HepG2 (cell line): ENCODE results near the gene AMD1. TPM values are rescaled to one million over a fixed set of nuclear protein-coding genes. Genes with fewer than 3 reads are reported as not detected.
A peak's percentile ranks its signal among the peaks of the same experiment; 100 is the strongest.

Source experiments
- BRCA1 ChIP-seq: sonication (generic); formaldehyde crosslinking; IDR thresholded peaks from 2 replicates; pipeline ENCODE4 v1.4.0; 2020; ENCODE audit warnings: missing genetic modification reagents
- E2F5 ChIP-seq: sonication (generic); formaldehyde crosslinking; conservative IDR thresholded peaks from 2 replicates; pipeline ENCODE4 v1.4.0; 2020; ENCODE audit warnings: missing genetic modification reagents
- ESRRA ChIP-seq: sonication (generic); formaldehyde crosslinking; IDR thresholded peaks from 2 replicates; pipeline ENCODE4 v1.5.1; 2020; ENCODE audit warnings: mild to moderate bottlenecking, low read depth, missing genetic modification reagents
- FOSL2 ChIP-seq: sonication (generic); formaldehyde crosslinking; IDR thresholded peaks from 2 replicates; pipeline ENCODE4 v1.4.0; 2020; ENCODE audit warnings: missing genetic modification reagents
- JUNB ChIP-seq: sonication (generic); formaldehyde crosslinking; IDR thresholded peaks from 2 replicates; pipeline ENCODE4 v1.8.0; 2022; ENCODE audit warnings: missing genetic modification reagents, mild to moderate bottlenecking, borderline replicate concordance
- PAXIP1 ChIP-seq: sonication (generic); formaldehyde crosslinking; conservative IDR thresholded peaks from 2 replicates; pipeline ENCODE4 v1.4.0; 2020; ENCODE audit warnings: mild to moderate bottlenecking, missing genetic modification reagents, moderate library complexity
- RBM39 ChIP-seq: fragments of 200-400 bp; formaldehyde crosslinking; IDR thresholded peaks from one replicate; pipeline ENCODE4 v1.6.1; 2018; ENCODE audit warnings: antibody characterized with exemption, mild to moderate bottlenecking, low read depth, low read length; ENCODE audit not compliant: poor library complexity, severe bottlenecking
- RELA ChIP-seq: sonication (generic); formaldehyde crosslinking; IDR thresholded peaks from 2 replicates; pipeline ENCODE4 v1.4.0; 2020; ENCODE audit warnings: missing genetic modification reagents
- ZFP91 ChIP-seq: sonication (generic); formaldehyde crosslinking; IDR thresholded peaks from 2 replicates; pipeline ENCODE4 v1.9.0; 2022; ENCODE audit warnings: missing genetic modification reagents, mild to moderate bottlenecking, borderline replicate concordance
- ZFYVE20 ChIP-seq: sonication (generic); formaldehyde crosslinking; IDR thresholded peaks from 2 replicates; pipeline ENCODE4 v1.8.0; 2023; ENCODE audit warnings: low read depth, mild to moderate bottlenecking, moderate library complexity, missing genetic modification reagents, borderline replicate concordance
- ZIK1 ChIP-seq: sonication (generic); formaldehyde crosslinking; IDR thresholded peaks from 2 replicates; pipeline ENCODE4 v1.5.0; 2020; ENCODE audit warnings: mild to moderate bottlenecking, low read depth, missing genetic modification reagents, borderline replicate concordance
- ZNF33A ChIP-seq: sonication (generic); formaldehyde crosslinking; IDR thresholded peaks from 2 replicates; pipeline ENCODE4 v1.5.1; 2020; ENCODE audit warnings: missing genetic modification reagents, mild to moderate bottlenecking, moderate library complexity, borderline replicate concordance
- ZNF468 ChIP-seq: sonication (generic); formaldehyde crosslinking; IDR thresholded peaks from 2 replicates; pipeline ENCODE4 v1.8.0; 2022; ENCODE audit warnings: mild to moderate bottlenecking, moderate library complexity, missing genetic modification reagents
- ZNF563 ChIP-seq: sonication (generic); formaldehyde crosslinking; IDR thresholded peaks from 2 replicates; pipeline ENCODE4 v1.8.0; 2022; ENCODE audit warnings: mild to moderate bottlenecking, moderate library complexity, missing genetic modification reagents
- ZSCAN9 ChIP-seq: IDR thresholded peaks from 2 replicates; pipeline ENCODE4 v1.6.1; 2016; ENCODE audit warnings: borderline replicate concordance
- polyA plus RNA-seq, 8 experiments: library from polyadenylated mRNA; depleted of rRNA in 3 of 8; stranded (reverse) in 7 of 8; unstranded in 1 of 8; fragments of >200 nt; fragmentation: Illumina TruSeq in 4 of 8; extraction: Trizol in 4 of 8; gene quantifications; 2 replicates each; pipeline versions ENCODE4 v1.2.1 to v1.2.3, GENCODE V29; 2011 to 2016; ENCODE audit warnings: low read depth in 4 of 8, missing spikeins in 1 of 8, mixed read lengths in 1 of 8; ENCODE audit not compliant: insufficient read depth in 1 of 8
- total RNA-seq, 5 experiments: library from RNA; depleted of rRNA; stranded (reverse); fragments of >200 nt; fragmentation: Illumina TruSeq; extraction: Trizol; gene quantifications; 2 replicates each; pipeline ENCODE4 v1.2.3, GENCODE V29; 2016; ENCODE audit warnings: low read depth in 1 of 5

AMD1 gene
- total and polyA plus RNA-seq, 2 of the 13 experiments (the other 11 are each of a cell fraction or from before 2014, with no cell fraction given): 108 to 123 TPM

DNA sequence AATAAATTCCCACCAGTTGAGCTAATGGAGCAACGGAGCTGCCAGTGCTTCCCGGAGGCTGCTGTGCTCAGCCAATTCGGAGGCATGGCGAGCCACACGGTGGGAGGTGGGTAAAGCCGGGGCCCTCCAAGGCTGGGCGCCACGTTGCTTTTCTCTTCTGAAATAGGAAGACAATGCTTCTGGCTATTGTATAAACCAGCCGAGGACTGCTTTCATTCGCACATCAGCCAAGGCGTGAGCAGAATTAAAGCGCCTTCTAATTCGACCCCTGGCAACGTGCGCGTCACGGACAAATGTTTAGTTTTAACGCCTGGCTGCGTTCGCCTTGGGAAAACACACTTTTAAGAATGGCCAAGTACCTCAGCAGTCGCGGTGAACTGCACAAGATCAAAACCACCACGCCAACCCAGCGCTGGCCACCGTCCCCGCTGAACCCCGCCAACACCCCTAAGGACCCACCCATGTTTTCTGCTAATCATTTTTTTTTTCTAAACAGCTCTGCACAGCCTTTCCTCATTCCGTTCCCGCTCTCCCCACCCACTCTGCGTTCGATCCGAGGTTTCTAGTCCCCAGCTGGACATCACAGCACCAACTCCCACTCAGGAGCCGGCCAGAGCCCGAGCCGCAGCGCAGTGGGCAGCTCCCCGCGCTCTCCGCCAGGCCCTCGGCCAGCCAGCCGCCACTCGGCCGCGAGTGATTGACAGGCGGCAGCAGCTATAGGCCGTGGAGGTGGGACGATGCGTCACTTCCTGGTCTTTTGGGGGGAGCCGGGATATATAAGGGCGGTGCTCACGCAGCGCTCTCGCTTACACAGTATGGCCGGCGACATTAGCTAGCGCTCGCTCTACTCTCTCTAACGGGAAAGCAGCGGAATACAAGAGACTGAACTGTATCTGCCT, at the start of gene AMD1 (continued):
- TF ChIP-seq BRCA1 (CRISPR knock-in tag) (peak; percentile 90), ZSCAN9 (peak; percentile 82), ZFP91 (CRISPR knock-in tag) (no peak; the same call in 1 of the 2 replicates), PAXIP1 (0 out of 2 replicates have a peak, but pooled peaks have one; percentile 32), JUNB (no peak), ZFYVE20 (CRISPR knock-in tag) (no peak), FOSL2 (peak; percentile 65), RELA (no peak; the same call in 1 of the 2 replicates), ZIK1 (CRISPR knock-in tag) (no peak), ZNF563 (CRISPR knock-in tag) (peak; percentile 80), E2F5 (peak; percentile 82), ESRRA (CRISPR knock-in tag) (peak; percentile 49; the same call in 1 of the 2 replicates), ZNF33A (no peak), ZNF468 (no peak), RBM39 (peak; percentile 78)
